ENCODE data around the gene PLN.

PLN gene

GRCh38 chr6:118542184-118542952 is 5.7 kb upstream of the PLN start:
- no peak for DNase-seq

- no peak for DNase-seq
Measured at GRCh38 chr6:118544105-118544504, 4.0 kb upstream of the PLN start.

- no peak for DNase-seq
Measured at GRCh38 chr6:118546164-118546879, 1.8 kb upstream of the PLN start.

- no peak for DNase-seq
Measured at GRCh38 chr6:118546880-118547218, 1.2 kb upstream of the PLN start.

- no peak for DNase-seq
Measured at GRCh38 chr6:118548613-118549012, 517 bp downstream of the PLN start.

- no peak for DNase-seq
Measured at GRCh38 chr6:118551063-118552053, 3.3 kb downstream of the PLN start.

- DNase-seq, result no peak
Measured at GRCh38 chr6:118553132-118553531, 5.0 kb downstream of the PLN start.

- DNase-seq, result no peak
Measured at GRCh38 chr6:118554698-118555097, 6.6 kb downstream of the PLN start.

GRCh38 chr6:118558464-118559217 is 10.5 kb downstream of the PLN start:
- DNase-seq, result no peak

GRCh38 chr6:118559659-118560058 is 11.6 kb downstream of the PLN start:
- DNase-seq, result no peak

- no peak for DNase-seq
Measured at GRCh38 chr6:118562248-118562647, 14.2 kb downstream of the PLN start.

- DNase-seq, result no peak
Measured at GRCh38 chr6:118562959-118563358, 14.9 kb downstream of the PLN start.

- no peak for DNase-seq
Measured at GRCh38 chr6:118565311-118565960, 17.3 kb downstream of the PLN start.

- DNase-seq, result no peak
Measured at GRCh38 chr6:118567974-118568373, 19.9 kb downstream of the PLN start.

GRCh38 chr6:118569498-118569897 is 21.4 kb downstream of the PLN start:
- DNase-seq, result no peak

- no peak for DNase-seq
Measured at GRCh38 chr6:118571121-118571520, 23.0 kb downstream of the PLN start.

- no peak for DNase-seq
Measured at GRCh38 chr6:118574051-118574865, 26.2 kb downstream of the PLN start.

- no peak for DNase-seq
Measured at GRCh38 chr6:118577972-118578371, 29.9 kb downstream of the PLN start.

GRCh38 chr6:118578617-118579016 is 30.5 kb downstream of the PLN start:
- DNase-seq, result no peak

GRCh38 chr6:118579786-118580185 is 31.7 kb downstream of the PLN start:
- DNase-seq, result no peak
